Measurements from ENCODE around the gene IMPA2.

Gene IMPA2

DNA sequence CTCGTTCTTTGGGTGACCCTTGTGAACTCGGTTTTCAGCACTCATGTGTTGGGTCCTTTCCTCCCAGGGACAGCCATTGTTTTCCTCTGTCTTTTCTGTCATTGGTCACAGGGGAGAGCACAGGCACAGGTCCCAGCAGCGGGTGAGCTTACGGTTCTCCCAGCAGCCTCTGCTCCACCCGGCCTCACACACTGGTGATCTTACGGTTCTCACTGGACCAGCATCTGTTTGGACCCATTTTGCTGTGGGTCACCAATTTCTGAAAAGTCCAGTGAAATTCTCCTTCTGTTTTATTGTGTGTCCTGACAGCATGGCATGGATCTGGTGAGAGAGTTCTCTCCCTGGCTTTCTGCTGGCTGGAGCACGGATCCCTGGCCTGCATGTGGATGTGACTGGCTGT is 62.5 kb downstream of the IMPA2 start:
- Histone ChIP-seq H3K36me3 (ENCODE audit: control insufficient read depth in 2 of 2, insufficient read depth in 1 of 2, low read length in 2 of 2) (no peaks in the 10 kb centered on the region), H3K27ac (ENCODE audit: extremely low read depth, low read depth, low read length) (no peak overlapping the region), H3K4me3 (ENCODE audit: low read depth, low read length) (no peak overlapping the region), H3K4me1 (ENCODE audit: control insufficient read depth, insufficient read depth, low read length) (no peaks in the 10 kb centered on the region), H3K9me3 (ENCODE audit: control insufficient read depth, insufficient read depth, low read depth, low read length) (no peaks in the 10 kb centered on the region)
- POLR2A ChIA-PET, result no interaction called here
- TF ChIP-seq ZNF354C (tag by site-specific recombination; IDR thresholded peaks at IDR 0.05; ENCODE audit: borderline replicate concordance, low read depth), result no peak
- TF ChIP-seq, protein P1, sequence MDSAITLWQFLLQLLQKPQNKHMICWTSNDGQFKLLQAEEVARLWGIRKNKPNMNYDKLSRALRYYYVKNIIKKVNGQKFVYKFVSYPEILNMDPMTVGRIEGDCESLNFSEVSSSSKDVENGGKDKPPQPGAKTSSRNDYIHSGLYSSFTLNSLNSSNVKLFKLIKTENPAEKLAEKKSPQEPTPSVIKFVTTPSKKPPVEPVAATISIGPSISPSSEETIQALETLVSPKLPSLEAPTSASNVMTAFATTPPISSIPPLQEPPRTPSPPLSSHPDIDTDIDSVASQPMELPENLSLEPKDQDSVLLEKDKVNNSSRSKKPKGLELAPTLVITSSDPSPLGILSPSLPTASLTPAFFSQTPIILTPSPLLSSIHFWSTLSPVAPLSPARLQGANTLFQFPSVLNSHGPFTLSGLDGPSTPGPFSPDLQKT (IDR thresholded peaks at IDR 0.05; ENCODE audit: borderline replicate concordance, low read depth, low read length), result no peak
- no peak for TF ChIP-seq ZNF544 (tag by site-specific recombination; IDR thresholded peaks at IDR 0.05)
- TF ChIP-seq ZBTB7A (tag by site-specific recombination; IDR thresholded peaks at IDR 0.05; ENCODE audit: low read depth), result no peak
- TF ChIP-seq, protein P2, sequence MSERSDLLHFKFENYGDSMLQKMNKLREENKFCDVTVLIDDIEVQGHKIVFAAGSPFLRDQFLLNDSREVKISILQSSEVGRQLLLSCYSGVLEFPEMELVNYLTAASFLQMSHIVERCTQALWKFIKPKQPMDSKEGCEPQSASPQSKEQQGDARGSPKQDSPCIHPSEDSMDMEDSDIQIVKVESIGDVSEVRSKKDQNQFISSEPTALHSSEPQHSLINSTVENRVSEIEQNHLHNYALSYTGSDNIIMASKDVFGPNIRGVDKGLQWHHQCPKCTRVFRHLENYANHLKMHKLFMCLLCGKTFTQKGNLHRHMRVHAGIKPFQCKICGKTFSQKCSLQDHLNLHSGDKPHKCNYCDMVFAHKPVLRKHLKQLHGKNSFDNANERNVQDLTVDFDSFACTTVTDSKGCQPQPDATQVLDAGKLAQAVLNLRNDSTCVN (tag by site-specific recombination; optimal IDR thresholded peaks at IDR 0.05), result no peak
- TF ChIP-seq ZNF391 (tag by site-specific recombination; IDR thresholded peaks at IDR 0.05; ENCODE audit: borderline replicate concordance, low read depth), result no peak
- no peak for TF ChIP-seq GLI2 (tag by site-specific recombination; IDR thresholded peaks at IDR 0.05; ENCODE audit: borderline replicate concordance, low read depth)
- TF ChIP-seq ZNF324 (tag by site-specific recombination; IDR thresholded peaks at IDR 0.05), result no peak
- CTCF ChIA-PET, result interaction anchor here (0.6 to 1.3 kb wide), 2 partner anchors 228 to 314 kb away, joined by 3 read pairs; no protein-coding TSS in a partner anchor

DNA sequence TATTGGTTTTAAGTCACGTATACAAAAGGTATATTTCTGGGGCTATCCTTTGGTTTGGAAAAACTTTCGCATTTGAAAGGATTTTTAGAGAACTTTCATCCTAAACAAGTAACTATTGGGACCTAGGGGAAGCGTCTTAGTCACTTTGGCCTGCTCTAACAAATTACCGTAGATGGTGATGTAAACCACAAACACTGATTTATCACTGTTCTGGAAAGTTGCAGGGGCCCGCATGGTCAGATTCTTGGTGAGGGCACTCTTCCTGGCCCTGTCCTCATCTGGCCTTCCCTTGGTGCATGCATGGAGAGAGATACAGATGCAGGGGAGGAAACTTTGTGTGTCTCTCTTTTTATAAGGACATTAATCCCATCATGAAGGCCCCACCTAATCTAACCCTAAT is 63.3 kb downstream of the IMPA2 start:
- no peak overlapping the region for H3K27ac ChIP-seq (ENCODE audit: extremely low read depth, low read depth, low read length)
- ChIA-PET POLR2A (no interaction called here), CTCF (interaction anchor here (0.6 kb wide), 1 partner anchor 315 kb away, joined by 3 read pairs; no protein-coding TSS in a partner anchor)
- no peak overlapping the region for H3K4me3 ChIP-seq (ENCODE audit: low read depth, low read length)
- no peaks in the 10 kb centered on the region for H3K9me3 ChIP-seq (ENCODE audit: control insufficient read depth, insufficient read depth, low read depth, low read length)
- TF ChIP-seq ZNF138 (tag by site-specific recombination; IDR thresholded peaks at IDR 0.05; ENCODE audit: borderline replicate concordance) (no peak), RBAK (tag by site-specific recombination; IDR thresholded peaks at IDR 0.05) (no peak), ZNF560 (tag by site-specific recombination; IDR thresholded peaks at IDR 0.05; ENCODE audit: borderline replicate concordance) (no peak), ZNF16 (tag by site-specific recombination; IDR thresholded peaks at IDR 0.05; ENCODE audit: low read depth) (no peak), ZNF112 (tag by site-specific recombination; IDR thresholded peaks at IDR 0.05) (no peak), ZNF501 (tag by site-specific recombination; IDR thresholded peaks at IDR 0.05) (no peak), ZNF510 (tag by site-specific recombination; IDR thresholded peaks at IDR 0.05; ENCODE audit: insufficient replicate concordance) (no peak), ZNF37A (tag by site-specific recombination; IDR thresholded peaks at IDR 0.05) (no peak), SP3 (tag by site-specific recombination; IDR thresholded peaks at IDR 0.05) (no peak), OSR2 (tag by site-specific recombination; IDR thresholded peaks at IDR 0.05) (no peak), ZNF473 (tag by site-specific recombination; IDR thresholded peaks at IDR 0.05) (no peak), ZNF341 (tag by site-specific recombination; IDR thresholded peaks at IDR 0.05; ENCODE audit: low read depth) (no peak), ZNF335 (tag by site-specific recombination; conservative IDR thresholded peaks at IDR 0.05) (no peak), ZNF239 (tag by site-specific recombination; IDR thresholded peaks at IDR 0.05) (no peak)
- TF ChIP-seq, protein P3, sequence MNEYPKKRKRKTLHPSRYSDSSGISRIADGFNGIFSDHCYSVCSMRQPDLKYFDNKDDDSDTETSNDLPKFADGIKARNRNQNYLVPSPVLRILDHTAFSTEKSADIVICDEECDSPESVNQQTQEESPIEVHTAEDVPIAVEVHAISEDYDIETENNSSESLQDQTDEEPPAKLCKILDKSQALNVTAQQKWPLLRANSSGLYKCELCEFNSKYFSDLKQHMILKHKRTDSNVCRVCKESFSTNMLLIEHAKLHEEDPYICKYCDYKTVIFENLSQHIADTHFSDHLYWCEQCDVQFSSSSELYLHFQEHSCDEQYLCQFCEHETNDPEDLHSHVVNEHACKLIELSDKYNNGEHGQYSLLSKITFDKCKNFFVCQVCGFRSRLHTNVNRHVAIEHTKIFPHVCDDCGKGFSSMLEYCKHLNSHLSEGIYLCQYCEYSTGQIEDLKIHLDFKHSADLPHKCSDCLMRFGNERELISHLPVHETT (tag by site-specific recombination; IDR thresholded peaks at IDR 0.05), result no peak
- TF ChIP-seq, protein P4, sequence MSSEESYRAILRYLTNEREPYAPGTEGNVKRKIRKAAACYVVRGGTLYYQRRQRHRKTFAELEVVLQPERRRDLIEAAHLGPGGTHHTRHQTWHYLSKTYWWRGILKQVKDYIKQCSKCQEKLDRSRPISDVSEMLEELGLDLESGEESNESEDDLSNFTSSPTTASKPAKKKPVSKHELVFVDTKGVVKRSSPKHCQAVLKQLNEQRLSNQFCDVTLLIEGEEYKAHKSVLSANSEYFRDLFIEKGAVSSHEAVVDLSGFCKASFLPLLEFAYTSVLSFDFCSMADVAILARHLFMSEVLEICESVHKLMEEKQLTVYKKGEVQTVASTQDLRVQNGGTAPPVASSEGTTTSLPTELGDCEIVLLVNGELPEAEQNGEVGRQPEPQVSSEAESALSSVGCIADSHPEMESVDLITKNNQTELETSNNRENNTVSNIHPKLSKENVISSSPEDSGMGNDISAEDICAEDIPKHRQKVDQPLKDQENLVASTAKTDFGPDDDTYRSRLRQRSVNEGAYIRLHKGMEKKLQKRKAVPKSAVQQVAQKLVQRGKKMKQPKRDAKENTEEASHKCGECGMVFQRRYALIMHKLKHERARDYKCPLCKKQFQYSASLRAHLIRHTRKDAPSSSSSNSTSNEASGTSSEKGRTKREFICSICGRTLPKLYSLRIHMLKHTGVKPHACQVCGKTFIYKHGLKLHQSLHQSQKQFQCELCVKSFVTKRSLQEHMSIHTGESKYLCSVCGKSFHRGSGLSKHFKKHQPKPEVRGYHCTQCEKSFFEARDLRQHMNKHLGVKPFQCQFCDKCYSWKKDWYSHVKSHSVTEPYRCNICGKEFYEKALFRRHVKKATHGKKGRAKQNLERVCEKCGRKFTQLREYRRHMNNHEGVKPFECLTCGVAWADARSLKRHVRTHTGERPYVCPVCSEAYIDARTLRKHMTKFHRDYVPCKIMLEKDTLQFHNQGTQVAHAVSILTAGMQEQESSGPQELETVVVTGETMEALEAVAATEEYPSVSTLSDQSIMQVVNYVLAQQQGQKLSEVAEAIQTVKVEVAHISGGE (tag by site-specific recombination; conservative IDR thresholded peaks at IDR 0.05; ENCODE audit: low read depth), result no peak
- no peaks in the 10 kb centered on the region for H3K4me1 ChIP-seq (ENCODE audit: control insufficient read depth, insufficient read depth, low read length)
- no peaks in the 10 kb centered on the region for H3K36me3 ChIP-seq (ENCODE audit: control insufficient read depth in 2 of 2, insufficient read depth in 1 of 2, low read length in 2 of 2)

All from HEK293 (cell line).